ENCODE results near the gene SUMF1. TPM values are rescaled to one million over a fixed set of nuclear protein-coding genes. Genes with fewer than 3 reads are reported as not detected.
A peak's percentile ranks its signal among the peaks of the same experiment; 100 is the strongest.

The SUMF1 gene
- total and polyA plus RNA-seq, 4 donors = 13.0 to 34.2 (median 23.5) TPM

- TF ChIP-seq HNF4G (IDR thresholded peaks at IDR 0.05) (peak; percentile 60), EGR1 (IDR thresholded peaks at IDR 0.05; ENCODE audit: low read depth in 2 of 2) (no peak), NR2F2 (IDR thresholded peaks at IDR 0.05) (no peak), YY1 (IDR thresholded peaks at IDR 0.05) (no peak), ZBTB33 (IDR thresholded peaks at IDR 0.05) (no peak), HNF4A (conservative IDR thresholded peaks at IDR 0.05) (peak in 1 of 2 donors; percentile 71)
Measured at GRCh38 chr3:4350789-4351163, 116.3 kb downstream of the SUMF1 start (continued).

GRCh38 chr3:4343258-4343657 lies 123.8 kb downstream of the SUMF1 start:
- TF ChIP-seq CTCF (IDR thresholded peaks at IDR 0.05; ENCODE audit: low read depth, low read length, missing input control) = no peak
- TF ChIP-seq MAX (IDR thresholded peaks at IDR 0.05) = no peak
- no peak for TF ChIP-seq EGR1 (IDR thresholded peaks at IDR 0.05; ENCODE audit: low read depth in 2 of 2)
- no peak for TF ChIP-seq GABPA (IDR thresholded peaks at IDR 0.05 in 1 of 2, conservative IDR thresholded peaks at IDR 0.05 in 1 of 2)
- WGBS = 94% methylated on average over 1 of the region's 1 CpG
- no peak overlapping the region for H3K4me3 ChIP-seq (ENCODE audit: low read depth in 1 of 3, low read length in 3 of 3)

GRCh38 chr3:4341336-4341675 lies 125.8 kb downstream of the SUMF1 start:
- H3K9ac ChIP-seq (ENCODE audit: low read depth in 1 of 2, low read length in 2 of 2) = no peak overlapping the region
- no peaks in the 10 kb centered on the region for H3K27me3 ChIP-seq (ENCODE audit: control insufficient read depth in 4 of 4, insufficient read depth in 4 of 4, low read length in 3 of 4)
- H3K27ac ChIP-seq (ENCODE audit: low read depth in 1 of 2, low read length in 2 of 2) = no peak overlapping the region
- no peaks in the 10 kb centered on the region for H3K36me3 ChIP-seq (ENCODE audit: control insufficient read depth in 4 of 4, insufficient read depth in 3 of 4, low read depth in 1 of 4, low read length in 3 of 4)
- no peaks in the 10 kb centered on the region for H3K9me3 ChIP-seq (ENCODE audit: control insufficient read depth in 4 of 4, low read length in 3 of 4)
- TF ChIP-seq HNF4G (IDR thresholded peaks at IDR 0.05) (no peak), MAX (IDR thresholded peaks at IDR 0.05) (no peak), NR2F2 (IDR thresholded peaks at IDR 0.05) (no peak), HNF4A (conservative IDR thresholded peaks at IDR 0.05) (no peak), YY1 (IDR thresholded peaks at IDR 0.05) (no peak), REST (IDR thresholded peaks at IDR 0.05) (no peak), GABPA (IDR thresholded peaks at IDR 0.05 in 1 of 2, conservative IDR thresholded peaks at IDR 0.05 in 1 of 2) (no peak), CTCF (IDR thresholded peaks at IDR 0.05; ENCODE audit: low read depth, low read length, missing input control) (no peak)
- DNase-seq (ENCODE audit: low spot score) = no peak
- no peak overlapping the region for H3K4me3 ChIP-seq (ENCODE audit: low read depth in 1 of 3, low read length in 3 of 3)
- H3K4me1 ChIP-seq (ENCODE audit: control insufficient read depth in 4 of 4, insufficient read depth in 4 of 4, low read length in 3 of 4) = peaks cover 0 to 1% (median 0%) of the 10 kb centered on the region in 4 donors

More at GRCh38 chr3:4343258-4343657, 123.8 kb downstream of the SUMF1 start:
- Histone ChIP-seq H3K9ac (ENCODE audit: low read depth in 1 of 2, low read length in 2 of 2) (no peak overlapping the region), H3K27me3 (ENCODE audit: control insufficient read depth in 4 of 4, insufficient read depth in 4 of 4, low read length in 3 of 4) (no peaks in the 10 kb centered on the region), H3K4me1 (ENCODE audit: control insufficient read depth in 4 of 4, insufficient read depth in 4 of 4, low read length in 3 of 4) (peaks cover 0 to 1% (median 0%) of the 10 kb centered on the region in 4 donors), H3K36me3 (ENCODE audit: control insufficient read depth in 4 of 4, insufficient read depth in 3 of 4, low read depth in 1 of 4, low read length in 3 of 4) (no peaks in the 10 kb centered on the region), H3K9me3 (ENCODE audit: control insufficient read depth in 4 of 4, low read length in 3 of 4) (no peaks in the 10 kb centered on the region), H3K27ac (ENCODE audit: low read depth in 1 of 2, low read length in 2 of 2) (no peak overlapping the region)
- no peak for DNase-seq (ENCODE audit: low spot score)
